ENCODE results near the gene FAM20A.

FAM20A gene

DNA sequence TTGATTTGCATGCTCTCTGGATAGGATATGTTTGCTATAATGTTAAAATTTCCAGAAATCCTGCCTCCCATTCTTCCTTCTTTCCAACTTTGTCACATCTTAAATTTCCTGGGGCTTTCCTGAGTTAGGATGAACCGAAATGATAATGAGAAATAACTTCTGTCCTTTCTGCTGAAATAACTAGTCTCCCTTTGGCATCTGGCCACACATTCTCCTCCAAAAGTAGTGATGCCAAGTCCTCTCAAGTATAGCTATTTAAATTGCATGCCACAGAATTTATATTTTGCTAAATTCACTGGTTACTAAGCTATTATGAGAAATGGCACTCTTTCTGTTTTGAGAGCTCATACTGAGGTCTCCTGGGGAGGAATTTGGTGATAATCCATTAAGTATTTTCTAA lies 30.6 kb downstream of the FAM20A start:
- H3K27ac ChIP-seq = no peak overlapping the region
- TF ChIP-seq, protein P1, sequence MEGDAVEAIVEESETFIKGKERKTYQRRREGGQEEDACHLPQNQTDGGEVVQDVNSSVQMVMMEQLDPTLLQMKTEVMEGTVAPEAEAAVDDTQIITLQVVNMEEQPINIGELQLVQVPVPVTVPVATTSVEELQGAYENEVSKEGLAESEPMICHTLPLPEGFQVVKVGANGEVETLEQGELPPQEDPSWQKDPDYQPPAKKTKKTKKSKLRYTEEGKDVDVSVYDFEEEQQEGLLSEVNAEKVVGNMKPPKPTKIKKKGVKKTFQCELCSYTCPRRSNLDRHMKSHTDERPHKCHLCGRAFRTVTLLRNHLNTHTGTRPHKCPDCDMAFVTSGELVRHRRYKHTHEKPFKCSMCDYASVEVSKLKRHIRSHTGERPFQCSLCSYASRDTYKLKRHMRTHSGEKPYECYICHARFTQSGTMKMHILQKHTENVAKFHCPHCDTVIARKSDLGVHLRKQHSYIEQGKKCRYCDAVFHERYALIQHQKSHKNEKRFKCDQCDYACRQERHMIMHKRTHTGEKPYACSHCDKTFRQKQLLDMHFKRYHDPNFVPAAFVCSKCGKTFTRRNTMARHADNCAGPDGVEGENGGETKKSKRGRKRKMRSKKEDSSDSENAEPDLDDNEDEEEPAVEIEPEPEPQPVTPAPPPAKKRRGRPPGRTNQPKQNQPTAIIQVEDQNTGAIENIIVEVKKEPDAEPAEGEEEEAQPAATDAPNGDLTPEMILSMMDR (conservative IDR thresholded peaks at IDR 0.05) = no peak

DNA sequence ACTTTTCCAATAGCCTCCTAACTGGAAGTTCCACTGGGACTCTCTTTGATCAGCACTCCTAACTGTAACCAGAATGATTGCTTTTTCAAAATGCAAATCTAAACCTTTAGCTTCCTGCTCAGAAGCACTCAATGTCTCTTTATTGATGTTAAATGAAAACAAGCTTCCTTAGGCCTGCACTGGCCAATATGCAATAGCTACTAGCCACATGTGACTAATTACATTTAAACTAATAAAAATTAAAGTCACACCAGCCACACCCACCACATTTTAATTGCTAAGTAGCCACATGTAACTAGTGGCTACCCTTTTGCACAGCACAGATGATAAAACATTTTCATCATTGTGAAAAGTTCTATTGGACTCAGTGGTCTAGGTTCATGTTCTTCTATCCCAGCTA lies 31.8 kb downstream of the FAM20A start:
- no peak overlapping the region for H3K27ac ChIP-seq
- TF ChIP-seq, protein P1 (conservative IDR thresholded peaks at IDR 0.05) = no peak

DNA sequence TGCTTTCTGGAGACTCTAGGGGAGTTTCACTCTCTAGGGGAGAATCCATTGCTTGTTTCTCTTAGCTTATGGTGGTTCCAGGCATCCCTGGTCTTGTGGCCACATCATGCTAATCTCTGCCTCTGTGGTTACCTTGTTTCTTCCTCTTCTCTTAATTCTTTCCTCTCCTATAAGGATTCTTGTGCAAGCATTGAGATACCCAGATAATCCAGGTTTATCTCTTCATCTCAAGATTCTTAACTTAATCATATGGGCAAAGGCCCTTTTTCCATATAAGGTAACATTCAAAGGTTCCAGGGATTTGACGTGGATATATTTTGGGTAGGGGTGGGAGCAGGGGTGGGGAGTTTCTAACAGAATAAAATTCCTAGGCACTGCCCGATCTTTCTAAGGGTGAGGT lies 32.6 kb downstream of the FAM20A start:
- no peak overlapping the region for H3K27ac ChIP-seq
- TF ChIP-seq, protein P1 (conservative IDR thresholded peaks at IDR 0.05) = no peak

DNA sequence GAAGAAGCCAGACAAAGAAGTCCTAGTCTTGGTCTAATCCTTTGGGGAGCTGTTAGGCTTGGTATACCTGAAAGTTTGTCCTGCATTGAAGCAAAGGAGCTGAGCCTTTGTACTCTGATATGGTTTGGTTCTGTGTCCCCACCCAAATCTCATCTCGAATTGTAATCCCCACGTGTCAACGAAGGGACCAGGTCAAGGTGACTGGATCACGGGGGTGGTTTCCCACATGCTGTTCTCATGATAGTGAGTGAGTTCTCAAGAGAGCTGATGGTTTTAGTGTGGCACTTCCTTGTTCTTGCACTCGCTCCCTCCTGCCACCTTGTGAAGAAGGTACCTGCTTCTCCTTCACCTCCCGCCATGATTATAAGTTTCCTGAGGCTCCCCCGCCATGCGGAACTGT lies 33.6 kb downstream of the FAM20A start:
- TF ChIP-seq, protein P1 (conservative IDR thresholded peaks at IDR 0.05) = no peak
- no peak overlapping the region for H3K27ac ChIP-seq

DNA sequence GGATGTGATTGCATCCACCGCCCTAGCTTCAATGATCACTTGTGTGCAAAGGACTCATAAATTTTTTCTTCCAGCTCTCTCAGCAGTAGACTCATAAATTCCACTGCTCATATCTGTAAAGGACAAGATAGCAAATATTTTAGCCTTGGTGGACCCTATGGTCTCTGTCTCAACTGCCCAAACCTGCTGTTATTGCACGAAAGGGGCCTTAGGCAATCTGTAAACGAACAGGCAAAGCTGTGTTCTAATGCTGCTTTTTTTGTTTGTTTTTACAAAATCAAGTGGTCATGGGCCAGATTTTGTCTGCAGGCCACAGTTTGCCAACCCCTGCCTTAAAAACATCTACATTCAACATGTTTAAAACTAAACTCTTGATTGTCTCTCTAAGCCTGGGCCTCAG lies 34.1 kb downstream of the FAM20A start:
- TF ChIP-seq, protein P1 (conservative IDR thresholded peaks at IDR 0.05) = no peak
- H3K27ac ChIP-seq = no peak overlapping the region

DNA sequence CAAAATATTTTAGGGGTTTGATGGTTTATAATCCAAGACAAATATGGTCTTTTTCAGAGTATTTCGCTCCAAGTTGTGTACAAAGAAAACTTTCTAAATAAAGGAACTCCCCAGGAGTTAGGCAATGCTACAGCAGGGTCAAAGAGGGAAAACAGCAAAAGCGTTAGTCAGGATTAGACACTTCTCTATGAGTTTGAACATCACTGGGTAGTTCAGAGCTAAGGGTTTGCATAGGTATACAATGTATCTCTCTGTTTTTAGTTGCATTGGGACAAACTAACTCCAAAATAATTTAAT lies 34.8 kb downstream of the FAM20A start:
- H3K27ac ChIP-seq = no peak overlapping the region
- TF ChIP-seq, protein P1 (conservative IDR thresholded peaks at IDR 0.05) = no peak

DNA sequence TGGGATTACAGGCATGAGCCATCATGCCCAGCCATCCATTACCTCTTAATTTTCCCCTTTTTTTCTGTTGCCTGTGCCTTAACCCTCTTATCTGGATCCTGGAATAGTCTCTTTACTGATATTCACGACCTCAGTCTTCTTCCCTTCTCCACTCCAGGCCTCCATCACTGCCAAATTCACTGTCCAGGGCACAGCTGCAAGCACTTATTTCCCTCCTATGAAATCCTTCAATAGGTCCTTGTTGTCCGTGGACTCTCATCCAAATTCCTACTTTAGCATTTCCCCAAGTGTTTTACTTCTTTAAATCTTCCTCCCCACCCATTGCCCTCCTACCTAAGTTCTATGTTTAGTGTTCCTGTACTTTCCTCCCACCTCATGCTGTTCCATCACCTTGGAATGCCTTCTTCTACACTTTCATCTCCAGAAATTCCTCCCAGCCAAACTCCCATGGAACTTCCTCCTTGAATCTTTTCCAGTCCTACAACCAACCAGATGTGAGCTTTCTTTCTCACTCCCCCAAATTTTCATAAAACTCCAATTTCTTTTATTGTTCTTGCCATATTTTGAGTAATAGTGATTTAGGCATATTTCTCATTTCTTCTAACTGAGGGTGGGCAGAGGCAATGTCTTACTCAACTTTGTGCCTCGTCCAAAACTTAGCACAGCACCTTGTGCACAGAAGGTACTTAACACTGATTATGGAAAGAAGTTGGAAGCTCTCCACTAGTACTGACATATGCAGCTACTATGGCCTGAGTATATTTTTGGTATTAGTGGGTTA lies 35.3 kb downstream of the FAM20A start:
- H3K27ac ChIP-seq = no peak overlapping the region
- TF ChIP-seq, protein P1 (conservative IDR thresholded peaks at IDR 0.05) = no peak
